Prostate gland (tissue), 2 donors: ENCODE data around the gene CTNND2.

Experiments used
- POLR2A ChIP-seq: fragments of 450-650 bp; IDR thresholded peaks from one replicate; pipeline ENCODE4 v1.6.1; 2016; ENCODE audit warnings: antibody characterized with exemption, mild to moderate bottlenecking
- TF ChIP-seq, protein P1 (sequence below), 4 experiments: fragments of 200-600 bp in 2 of 4; fragments of 450-650 bp in 2 of 4; sonication (generic) in 2 of 4; IDR thresholded peaks; 1 replicate in 3 of 4; 2 replicates in 1 of 4; pipeline ENCODE4 v1.5.1; 2016 to 2019; ENCODE audit warnings: antibody characterized with exemption in 4 of 4, mild to moderate bottlenecking in 2 of 4, moderate library complexity in 2 of 4

DNA sequence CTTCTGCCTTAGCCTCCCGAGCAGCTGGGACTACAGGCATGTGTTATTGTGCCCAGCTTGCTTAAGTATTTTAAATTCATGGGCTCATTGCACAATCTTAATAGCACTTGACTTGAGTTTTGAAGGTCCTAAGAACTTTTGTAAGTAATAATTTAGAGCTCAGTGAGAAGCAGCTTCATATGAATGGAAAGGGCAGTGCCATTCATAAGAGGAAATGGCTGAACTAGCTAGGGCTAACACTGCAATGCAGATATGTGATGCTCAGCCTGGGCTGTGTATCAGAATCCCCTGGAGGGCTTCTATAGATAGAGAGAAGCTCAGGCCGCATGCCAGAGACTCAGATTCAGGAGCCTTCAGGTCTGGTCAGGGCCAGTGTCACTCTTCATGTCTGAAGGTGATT, 847.7 kb downstream of the CTNND2 start:
- TF ChIP-seq, protein P1, sequence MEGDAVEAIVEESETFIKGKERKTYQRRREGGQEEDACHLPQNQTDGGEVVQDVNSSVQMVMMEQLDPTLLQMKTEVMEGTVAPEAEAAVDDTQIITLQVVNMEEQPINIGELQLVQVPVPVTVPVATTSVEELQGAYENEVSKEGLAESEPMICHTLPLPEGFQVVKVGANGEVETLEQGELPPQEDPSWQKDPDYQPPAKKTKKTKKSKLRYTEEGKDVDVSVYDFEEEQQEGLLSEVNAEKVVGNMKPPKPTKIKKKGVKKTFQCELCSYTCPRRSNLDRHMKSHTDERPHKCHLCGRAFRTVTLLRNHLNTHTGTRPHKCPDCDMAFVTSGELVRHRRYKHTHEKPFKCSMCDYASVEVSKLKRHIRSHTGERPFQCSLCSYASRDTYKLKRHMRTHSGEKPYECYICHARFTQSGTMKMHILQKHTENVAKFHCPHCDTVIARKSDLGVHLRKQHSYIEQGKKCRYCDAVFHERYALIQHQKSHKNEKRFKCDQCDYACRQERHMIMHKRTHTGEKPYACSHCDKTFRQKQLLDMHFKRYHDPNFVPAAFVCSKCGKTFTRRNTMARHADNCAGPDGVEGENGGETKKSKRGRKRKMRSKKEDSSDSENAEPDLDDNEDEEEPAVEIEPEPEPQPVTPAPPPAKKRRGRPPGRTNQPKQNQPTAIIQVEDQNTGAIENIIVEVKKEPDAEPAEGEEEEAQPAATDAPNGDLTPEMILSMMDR (IDR thresholded peaks at IDR 0.05) = no peak
- no peak for TF ChIP-seq POLR2A
